ENCODE results near the gene MRPL39. TPM values are rescaled to one million over a fixed set of nuclear protein-coding genes. Genes with fewer than 3 reads are reported as not detected.

The MRPL39 gene
- total RNA-seq, 1 donor = 39.3 TPM

- no peak overlapping the region for H3K4me3 ChIP-seq (ENCODE audit: low read depth, low read length)
- no peak for TF ChIP-seq CTCF (IDR thresholded peaks at IDR 0.05; ENCODE audit: insufficient read depth, low read depth, low read length)
- no peak for DNase-seq (ENCODE audit: low read depth)
Observed at GRCh38 chr21:25569711-25570110, 37.6 kb downstream of the MRPL39 start.

- no peak for DNase-seq (ENCODE audit: low read depth)
- no peak overlapping the region for H3K4me3 ChIP-seq (ENCODE audit: low read depth, low read length)
- no peak for TF ChIP-seq CTCF (IDR thresholded peaks at IDR 0.05; ENCODE audit: insufficient read depth, low read depth, low read length)
Observed at GRCh38 chr21:25569084-25569483, 38.2 kb downstream of the MRPL39 start.

GRCh38 chr21:25568246-25568645 lies 39.0 kb downstream of the MRPL39 start:
- peak; percentile 70 for DNase-seq (ENCODE audit: low read depth)
- no peak for TF ChIP-seq CTCF (IDR thresholded peaks at IDR 0.05; ENCODE audit: insufficient read depth, low read depth, low read length)
- peak overlapping the region; percentile 14 for H3K4me3 ChIP-seq (ENCODE audit: low read depth, low read length)

GRCh38 chr21:25567472-25567871 lies 39.8 kb downstream of the MRPL39 start:
- no peak for DNase-seq (ENCODE audit: low read depth)
- TF ChIP-seq CTCF (IDR thresholded peaks at IDR 0.05; ENCODE audit: insufficient read depth, low read depth, low read length) = no peak
- no peak overlapping the region for H3K4me3 ChIP-seq (ENCODE audit: low read depth, low read length)

- DNase-seq (ENCODE audit: low read depth) = no peak
- H3K4me3 ChIP-seq (ENCODE audit: low read depth, low read length) = no peak overlapping the region
- no peak for TF ChIP-seq CTCF (IDR thresholded peaks at IDR 0.05; ENCODE audit: insufficient read depth, low read depth, low read length)
Observed at GRCh38 chr21:25566645-25567044, 40.6 kb downstream of the MRPL39 start.

- DNase-seq (ENCODE audit: low read depth) = no peak
- H3K4me3 ChIP-seq (ENCODE audit: low read depth, low read length) = no peak overlapping the region
- TF ChIP-seq CTCF (IDR thresholded peaks at IDR 0.05; ENCODE audit: insufficient read depth, low read depth, low read length) = no peak
Observed at GRCh38 chr21:25565272-25566211, 41.7 kb downstream of the MRPL39 start.
